Skeletal muscle cell (primary cell): ENCODE results near the gene FAM174B.

Source experiments
- DNase-seq: peaks from one replicate; pipeline ENCODE4 v3.0.0-alpha.2; 2010; ENCODE audit warnings: low read depth
- H3K4me3 ChIP-seq: 2 replicates; pipeline ENCODE4 v1.5.1; 2011; ENCODE audit warnings: low read depth, mild to moderate bottlenecking, control low read depth, low read length, moderate library complexity

The FAM174B gene

GRCh38 chr15:92655178-92655995 lies at the start of gene FAM174B:
FAM174B (minus strand) TSS chr15:92655775.
- no peak for DNase-seq
- peak within 1 kb of the TSS; percentile 46 for H3K4me3 ChIP-seq

DNA sequence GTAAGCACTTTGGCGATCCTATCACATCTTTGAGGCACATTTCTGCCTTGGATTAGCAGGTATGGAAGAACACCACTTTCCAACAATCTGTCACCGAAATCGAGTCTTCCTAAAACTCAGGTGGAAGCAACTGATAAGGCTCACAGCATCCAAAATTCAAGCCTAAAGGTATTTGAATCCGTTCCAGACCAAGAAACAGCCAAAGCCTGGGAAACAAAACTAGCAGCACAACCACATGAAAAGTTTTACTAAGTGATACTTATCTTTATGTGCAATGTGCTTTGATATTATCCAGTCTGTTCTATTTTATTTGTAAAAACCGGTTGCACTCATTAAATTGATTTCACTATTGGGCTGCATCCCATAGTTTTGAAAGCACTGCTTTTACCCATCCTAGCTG lies 40.5 kb upstream of the FAM174B start:
- H3K4me3 ChIP-seq, result no peak overlapping the region
- no peak for DNase-seq

DNA sequence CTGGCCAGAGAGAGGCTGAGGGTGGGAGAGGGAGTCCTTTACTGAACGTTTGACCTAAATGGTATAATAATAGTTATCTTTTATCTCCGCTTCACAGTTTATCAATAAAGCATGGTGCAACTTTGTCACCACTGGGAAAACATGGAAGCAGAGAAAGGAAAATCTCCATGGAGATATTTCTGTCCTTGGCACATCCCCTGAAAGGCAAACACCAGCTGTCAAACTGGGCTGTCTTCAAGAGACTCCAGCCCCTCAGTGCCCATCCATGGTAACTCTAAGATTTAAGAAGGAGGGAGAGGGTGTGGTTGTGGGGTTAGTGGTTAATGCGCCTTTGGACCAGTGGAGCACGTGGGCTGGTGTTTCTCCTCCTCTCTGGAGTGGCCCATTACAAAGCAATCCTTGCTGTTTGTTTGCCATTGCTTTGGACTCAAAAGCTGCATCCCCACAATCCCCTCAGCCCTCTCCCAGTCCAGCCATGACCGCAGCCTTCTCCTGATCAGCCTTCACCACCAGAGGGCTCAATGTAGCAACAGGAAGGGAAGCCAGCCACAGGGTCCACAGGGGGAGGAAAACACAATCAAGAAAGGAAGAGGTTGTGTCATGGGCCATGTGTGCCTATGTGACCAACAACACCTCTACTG lies 38.2 kb upstream of the FAM174B start:
- no peak for DNase-seq
- no peak overlapping the region for H3K4me3 ChIP-seq

- H3K4me3 ChIP-seq, result no peak overlapping the region
- DNase-seq, result no peak
These were observed 34.8 kb upstream of the FAM174B start for GRCh38 chr15:92690395-92690794.

- no peak for DNase-seq
These were observed 32.2 kb upstream of the FAM174B start for GRCh38 chr15:92687746-92688145.

GRCh38 chr15:92687195-92687602 lies 31.6 kb upstream of the FAM174B start:
- DNase-seq, result no peak
- H3K4me3 ChIP-seq, result no peak overlapping the region

More at GRCh38 chr15:92687746-92688145, 32.2 kb upstream of the FAM174B start:
- H3K4me3 ChIP-seq, result no peak overlapping the region

DNA sequence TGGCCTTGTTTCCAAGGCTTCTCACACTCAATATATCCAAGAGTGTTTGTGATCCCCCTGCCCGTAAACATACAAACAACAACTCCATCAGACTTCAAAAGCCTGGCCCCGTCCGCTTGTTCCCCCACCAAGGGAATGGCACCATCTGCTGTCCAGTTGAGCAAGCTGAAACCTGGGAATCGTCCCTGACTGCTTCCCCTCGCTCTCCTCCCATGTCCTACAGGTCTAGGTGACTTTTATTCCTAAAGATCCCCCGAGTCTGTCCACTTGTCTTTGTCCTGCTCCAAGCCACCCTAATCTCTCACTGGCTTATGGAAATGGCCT lies 27.9 kb upstream of the FAM174B start:
- no peak for DNase-seq
- no peak overlapping the region for H3K4me3 ChIP-seq

DNA sequence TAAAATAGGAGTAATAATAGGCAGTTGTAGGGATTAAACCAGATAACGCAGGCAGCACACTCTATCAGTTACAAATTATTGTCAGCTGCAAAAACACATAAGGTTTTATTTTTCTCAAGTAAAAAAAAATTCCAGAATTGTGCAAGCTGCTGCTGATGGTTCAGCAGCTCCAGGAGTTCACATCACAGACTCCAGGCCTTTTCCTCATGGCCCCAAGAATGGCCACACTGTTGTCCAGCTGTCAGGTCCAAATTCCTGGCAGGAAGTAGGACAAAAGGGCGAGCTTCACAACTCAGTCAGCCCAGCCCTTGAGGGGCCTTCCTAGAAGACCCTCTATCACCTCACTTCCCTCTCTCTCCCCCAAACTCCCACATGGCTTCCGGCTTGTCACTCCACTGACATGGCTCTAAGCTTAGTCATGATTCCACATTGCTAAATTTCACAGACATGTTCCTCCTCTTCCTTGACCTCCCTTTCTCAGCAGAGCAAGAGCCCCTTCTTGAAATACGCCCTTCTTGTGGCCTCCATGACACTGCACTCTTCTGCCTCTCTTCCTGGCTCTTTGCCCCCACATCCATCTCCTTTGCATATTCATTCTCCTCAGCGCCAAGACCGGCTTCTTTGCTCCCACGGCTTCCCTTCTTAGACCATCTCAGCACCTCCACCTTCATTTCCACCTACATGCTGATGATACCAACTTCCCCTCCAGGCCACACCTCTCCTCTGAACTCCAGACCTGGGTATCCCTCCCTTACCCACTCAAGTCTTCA lies 27.4 kb upstream of the FAM174B start:
- DNase-seq, result peak; percentile 7
- H3K4me3 ChIP-seq, result no peak overlapping the region

GRCh38 chr15:92681141-92681631 lies 25.6 kb upstream of the FAM174B start:
- no peak overlapping the region for H3K4me3 ChIP-seq
- peak; percentile 69 for DNase-seq

DNA sequence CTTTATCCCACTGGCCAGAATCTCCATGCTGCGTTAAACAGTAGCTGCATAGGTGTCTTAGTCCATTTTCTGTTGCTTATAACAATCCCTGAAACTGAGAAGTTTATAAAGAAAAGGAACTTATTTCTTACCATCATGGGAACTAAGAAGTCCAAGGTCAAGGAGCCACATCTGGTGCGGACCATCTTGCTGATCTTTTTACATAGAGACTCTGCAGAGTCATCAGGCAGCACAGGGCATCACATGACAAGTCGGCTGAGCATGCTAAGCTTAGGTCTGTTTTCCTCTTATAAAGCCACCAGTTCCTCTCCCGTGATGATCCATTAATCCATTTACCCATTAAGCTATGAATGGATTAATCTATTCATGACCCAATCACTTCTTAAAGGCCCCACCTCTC lies 22.4 kb upstream of the FAM174B start:
- H3K4me3 ChIP-seq, result no peak overlapping the region
- DNase-seq, result no peak

GRCh38 chr15:92676561-92676960 lies 21.0 kb upstream of the FAM174B start:
- DNase-seq, result no peak
- no peak overlapping the region for H3K4me3 ChIP-seq

DNA sequence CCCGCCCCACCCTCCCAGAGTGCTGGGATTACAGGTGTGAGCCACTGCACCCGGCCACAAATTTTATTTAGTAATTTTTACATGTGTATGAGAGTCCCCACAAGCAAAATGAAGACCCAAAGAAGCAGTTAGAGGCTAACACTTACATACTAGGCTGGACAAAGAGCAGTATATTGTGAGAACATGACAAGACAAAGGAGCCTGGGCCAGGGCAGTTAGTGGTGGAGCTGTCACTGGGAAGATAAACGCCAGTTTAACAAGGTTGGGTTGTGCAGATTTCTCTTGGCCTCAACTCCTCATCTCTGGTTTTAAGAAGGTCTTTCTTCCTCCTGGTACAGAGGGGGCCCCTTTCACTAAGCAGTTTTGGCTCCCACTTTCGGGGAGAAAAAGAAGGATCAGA lies 19.9 kb upstream of the FAM174B start:
- H3K4me3 ChIP-seq, result no peak overlapping the region
- no peak for DNase-seq

GRCh38 chr15:92674347-92674746 lies 18.8 kb upstream of the FAM174B start:
- no peak overlapping the region for H3K4me3 ChIP-seq
- DNase-seq, result no peak

- no peak for DNase-seq
- no peak overlapping the region for H3K4me3 ChIP-seq
These were observed 16.5 kb upstream of the FAM174B start for GRCh38 chr15:92672102-92672501.

- DNase-seq, result no peak
- H3K4me3 ChIP-seq, result no peak overlapping the region
These were observed 15.8 kb upstream of the FAM174B start for GRCh38 chr15:92671406-92671805.

- DNase-seq, result no peak
- H3K4me3 ChIP-seq, result no peak overlapping the region
These were observed 15.0 kb upstream of the FAM174B start for GRCh38 chr15:92670621-92671020.

- DNase-seq, result no peak
- H3K4me3 ChIP-seq, result no peak overlapping the region
These were observed 13.9 kb upstream of the FAM174B start for GRCh38 chr15:92669432-92669831.

DNA sequence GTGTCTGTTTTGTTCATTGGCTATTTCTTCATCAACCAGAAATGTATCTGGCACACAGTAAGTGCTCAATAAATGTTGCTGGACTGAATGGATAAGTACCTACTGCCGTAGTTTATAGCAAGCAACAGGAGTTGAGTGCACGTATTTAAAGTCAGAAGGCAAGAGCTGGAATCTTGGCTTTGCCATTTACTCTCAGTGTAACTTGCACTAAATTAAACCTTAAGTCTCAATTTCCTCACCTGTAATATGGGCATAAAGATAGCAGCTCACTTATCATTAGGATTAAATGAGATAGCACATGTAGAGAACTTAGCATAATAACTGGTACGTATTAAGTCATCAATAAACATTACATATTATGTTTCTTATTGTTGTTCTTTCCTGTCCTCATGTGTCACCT lies 13.0 kb upstream of the FAM174B start:
- no peak overlapping the region for H3K4me3 ChIP-seq
- DNase-seq, result no peak

GRCh38 chr15:92667970-92668485 lies 12.5 kb upstream of the FAM174B start:
- DNase-seq, result no peak
- H3K4me3 ChIP-seq, result no peak overlapping the region

DNA sequence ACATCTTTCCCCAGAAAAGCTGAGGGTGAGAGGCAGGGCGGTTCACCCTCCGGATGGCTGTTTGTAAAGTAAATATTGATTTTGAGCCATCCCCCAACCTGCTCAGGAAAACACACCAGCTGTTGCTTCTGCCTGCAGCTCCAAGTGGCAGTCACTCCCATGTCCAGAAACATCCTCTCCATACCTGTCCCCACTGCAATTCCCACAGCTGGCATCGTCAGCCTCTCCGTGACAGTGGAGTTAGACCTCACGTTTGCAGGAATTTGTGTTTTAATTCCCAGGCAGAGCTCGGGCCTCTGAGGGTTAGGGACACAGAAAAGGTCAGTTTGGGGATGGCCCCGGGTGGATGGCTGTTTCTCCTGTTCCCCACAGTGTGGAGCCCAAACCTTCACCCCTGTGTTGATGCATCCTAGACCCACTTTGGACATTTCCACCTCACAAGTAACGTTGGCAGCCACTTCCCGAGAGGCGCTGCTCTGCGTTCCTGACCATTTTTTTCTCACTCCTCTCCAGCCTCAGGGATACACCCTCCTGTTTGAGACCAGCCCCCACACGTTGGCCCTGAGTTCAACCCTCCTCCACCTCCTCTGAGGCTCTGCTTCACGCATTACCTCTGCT lies 11.8 kb upstream of the FAM174B start:
- DNase-seq, result no peak
- H3K4me3 ChIP-seq, result no peak overlapping the region
